SU-DHL-6 (cell line): Measurements from ENCODE around the gene B4GALNT3.

ENCODE experiments used
- H2AFZ ChIP-seq: fragments of 200-600 bp; sonication (generic); 2 replicates; pipeline ENCODE4 v1.6.1; 2014; ENCODE audit warnings: low read depth, mild to moderate bottlenecking, moderate library complexity, mixed read lengths, antibody characterized with exemption, low read length; ENCODE audit not compliant: severe bottlenecking
- H3F3A ChIP-seq: fragments of 200-600 bp; shearing (Covaris generic); 2 replicates; pipeline ENCODE4 v1.6.0; 2016; ENCODE audit warnings: antibody characterized with exemption, mild to moderate bottlenecking; ENCODE audit not compliant: insufficient read depth
- H3K27ac ChIP-seq: fragments of 200-600 bp; sonication (generic); 2 replicates; pipeline ENCODE4 v1.5.1; 2016; ENCODE audit warnings: low read depth, mild to moderate bottlenecking, low read length, moderate library complexity, mixed read lengths
- H3K27me3 ChIP-seq: fragments of 200-600 bp; sonication (generic), shearing (Covaris generic); 2 replicates; pipeline ENCODE4 v1.6.0; 2014; ENCODE audit warnings: mild to moderate bottlenecking, low read length
- H3K36me3 ChIP-seq: fragments of 200-600 bp; sonication (generic); 2 replicates; pipeline ENCODE4 v1.6.1; 2014; ENCODE audit warnings: mild to moderate bottlenecking, low read length, mixed read lengths
- H3K4me2 ChIP-seq: fragments of 300-600, 200-600 bp; shearing (Covaris generic), sonication (generic); 2 replicates; pipeline ENCODE4 v1.6.0; 2014; ENCODE audit warnings: low read length, low read depth, mild to moderate bottlenecking; ENCODE audit not compliant: poor library complexity, severe bottlenecking
- H3K4me3 ChIP-seq: fragments of 200-600 bp; sonication (generic); 2 replicates; pipeline ENCODE4 v1.5.1; 2014; ENCODE audit warnings: antibody characterized with exemption, low read length, mild to moderate bottlenecking, mixed read lengths; ENCODE audit not compliant: insufficient read depth, poor library complexity, severe bottlenecking
- H3K79me2 ChIP-seq: fragments of 200-600 bp; sonication (generic); 2 replicates; pipeline ENCODE4 v1.6.1; 2014; ENCODE audit warnings: mild to moderate bottlenecking, low read length, moderate library complexity; ENCODE audit not compliant: insufficient read depth
- H3K9ac ChIP-seq: fragments of 200-600 bp; sonication (generic); 2 replicates; pipeline ENCODE4 v1.7.0; 2014; ENCODE audit warnings: mild to moderate bottlenecking, low read length
- H3K9me2 ChIP-seq: fragments of 200-600 bp; sonication (generic); replicated peaks from 2 replicates; pipeline ENCODE4 v1.6.1; 2014; ENCODE audit warnings: low read length; ENCODE audit not compliant: insufficient read depth
- H3K9me3 ChIP-seq: fragments of 200-600 bp; sonication (generic); 2 replicates; pipeline ENCODE4 v1.6.1; 2014; ENCODE audit warnings: low read length, mixed read lengths; ENCODE audit not compliant: insufficient read depth
- H4K20me1 ChIP-seq: fragments of 200-600 bp; sonication (generic); 2 replicates; pipeline ENCODE4 v1.6.1; 2014; ENCODE audit warnings: low read depth, mild to moderate bottlenecking, antibody characterized with exemption, low read length, moderate library complexity, mixed read lengths
- CTCF ChIP-seq: fragments of 200-600 bp; sonication (generic); IDR thresholded peaks from one replicate; pipeline ENCODE4 v1.5.1; 2017; ENCODE audit warnings: antibody characterized with exemption, mild to moderate bottlenecking, low read length, moderate library complexity; ENCODE audit not compliant: insufficient read depth, poor library complexity, severe bottlenecking
- EZH2phosphoT487 ChIP-seq: fragments of 200-600 bp; sonication (generic), shearing (Covaris generic); conservative IDR thresholded peaks from 2 replicates; pipeline ENCODE4 v1.6.1; 2018; ENCODE audit warnings: mild to moderate bottlenecking, antibody characterized with exemption, low read length, moderate library complexity, mixed read lengths

The B4GALNT3 gene

GRCh38 chr12:508145-508544 is 48.4 kb downstream of the B4GALNT3 start:
- Histone ChIP-seq H4K20me1 (no peaks in the 10 kb centered on the region), H3K79me2 (no peaks in the 10 kb centered on the region), H3F3A (no peaks in the 10 kb centered on the region), H3K4me3 (no peak overlapping the region), H2AFZ (no peak overlapping the region), H3K9ac (no peak overlapping the region), H3K4me2 (no peak overlapping the region), H3K36me3 (no peaks in the 10 kb centered on the region), H3K27ac (no peak overlapping the region), H3K27me3 (no peaks in the 10 kb centered on the region), H3K9me3 (no peaks in the 10 kb centered on the region), H3K9me2 (no peaks in the 10 kb centered on the region)
- TF ChIP-seq EZH2phosphoT487 (no peak), CTCF (no peak)

- no peak overlapping the region for H3K4me3 ChIP-seq
- no peaks in the 10 kb centered on the region for H3K27me3 ChIP-seq
- H4K20me1 ChIP-seq: no peaks in the 10 kb centered on the region
- H3K9ac ChIP-seq: no peak overlapping the region
- H3K4me2 ChIP-seq: no peak overlapping the region
- H3K9me2 ChIP-seq: no peaks in the 10 kb centered on the region
- H3F3A ChIP-seq: no peaks in the 10 kb centered on the region
- TF ChIP-seq EZH2phosphoT487: no peak
- TF ChIP-seq CTCF: no peak
- H2AFZ ChIP-seq: no peak overlapping the region
- no peak overlapping the region for H3K27ac ChIP-seq
- H3K36me3 ChIP-seq: no peaks in the 10 kb centered on the region
- H3K9me3 ChIP-seq: no peaks in the 10 kb centered on the region
- no peaks in the 10 kb centered on the region for H3K79me2 ChIP-seq
Observed at GRCh38 chr12:508795-509194, 49.1 kb downstream of the B4GALNT3 start.

GRCh38 chr12:509500-509899 is 49.8 kb downstream of the B4GALNT3 start:
- H3K9ac ChIP-seq: no peak overlapping the region

More at GRCh38 chr12:509500-509899, 49.8 kb downstream of the B4GALNT3 start:
- Histone ChIP-seq H3K4me2 (no peak overlapping the region), H3K27me3 (no peaks in the 10 kb centered on the region), H3K36me3 (no peaks in the 10 kb centered on the region), H3K4me3 (no peak overlapping the region), H3K9me3 (no peaks in the 10 kb centered on the region), H3K9me2 (no peaks in the 10 kb centered on the region), H2AFZ (no peak overlapping the region), H4K20me1 (no peaks in the 10 kb centered on the region), H3K79me2 (no peaks in the 10 kb centered on the region), H3F3A (no peaks in the 10 kb centered on the region), H3K27ac (no peak overlapping the region)
- TF ChIP-seq CTCF: no peak
- no peak for TF ChIP-seq EZH2phosphoT487
